RCC 7860 (cell line): ENCODE measurements around the gene AHRR.

Source experiments
- DNase-seq: peaks from one replicate; pipeline ENCODE4 v3.0.0-alpha.2; 2015; ENCODE audit warnings: low spot score
- FAIRE-seq: peaks from 2 replicates; lab custom pipeline; 2012; peaks lifted over from hg19 to GRCh38; lab: Jason Lieb, UNC

The AHRR gene

GRCh38 chr5:318931-319601, 2.4 kb upstream of the AHRR start:
- FAIRE-seq (no peak), DNase-seq (no peak)

DNA sequence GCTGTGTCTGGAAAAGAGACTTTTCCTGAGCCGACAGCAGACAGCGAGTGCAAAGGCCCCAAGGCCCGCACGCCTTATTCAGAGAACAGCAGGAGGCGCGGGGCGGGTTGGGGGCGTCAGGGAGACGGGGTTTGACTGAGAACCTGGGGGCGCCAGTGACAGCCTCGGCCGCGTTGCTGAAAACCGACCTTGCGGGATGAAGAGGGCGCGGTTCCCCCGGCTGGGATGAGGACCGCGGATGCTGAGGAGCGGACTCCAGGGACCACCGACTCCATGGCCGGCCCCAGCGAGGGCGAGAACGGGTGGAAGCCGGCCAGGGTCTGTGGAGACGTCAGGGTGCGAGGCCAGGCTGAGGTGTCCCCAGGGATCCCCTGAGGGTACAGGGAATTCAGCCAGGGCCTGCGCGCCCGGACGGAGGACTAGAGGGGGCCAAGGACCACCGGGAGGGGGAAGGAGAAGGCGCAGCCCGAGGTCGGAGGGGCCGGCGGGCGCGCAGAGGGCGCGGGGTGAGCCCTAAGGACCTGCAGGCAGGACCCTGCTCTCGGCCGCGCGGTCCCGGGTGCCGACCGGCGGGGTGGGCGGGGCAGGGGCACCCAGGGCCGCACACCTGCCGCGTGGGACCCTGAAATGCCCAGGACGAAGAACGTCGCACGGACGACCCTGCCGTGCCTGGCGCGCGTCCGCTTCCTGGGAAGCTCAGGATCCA, 837 bp upstream of the AHRR start:
- no peak for DNase-seq
- FAIRE-seq: no peak

- no peak for DNase-seq
- FAIRE-seq: no peak
Measured at GRCh38 chr5:321726-322251, 275 bp downstream of the AHRR start.

GRCh38 chr5:322281-322941, 897 bp downstream of the AHRR start:
- FAIRE-seq: no peak
- no peak for DNase-seq

GRCh38 chr5:322942-323879, 1.7 kb downstream of the AHRR start:
- FAIRE-seq: no peak

DNA sequence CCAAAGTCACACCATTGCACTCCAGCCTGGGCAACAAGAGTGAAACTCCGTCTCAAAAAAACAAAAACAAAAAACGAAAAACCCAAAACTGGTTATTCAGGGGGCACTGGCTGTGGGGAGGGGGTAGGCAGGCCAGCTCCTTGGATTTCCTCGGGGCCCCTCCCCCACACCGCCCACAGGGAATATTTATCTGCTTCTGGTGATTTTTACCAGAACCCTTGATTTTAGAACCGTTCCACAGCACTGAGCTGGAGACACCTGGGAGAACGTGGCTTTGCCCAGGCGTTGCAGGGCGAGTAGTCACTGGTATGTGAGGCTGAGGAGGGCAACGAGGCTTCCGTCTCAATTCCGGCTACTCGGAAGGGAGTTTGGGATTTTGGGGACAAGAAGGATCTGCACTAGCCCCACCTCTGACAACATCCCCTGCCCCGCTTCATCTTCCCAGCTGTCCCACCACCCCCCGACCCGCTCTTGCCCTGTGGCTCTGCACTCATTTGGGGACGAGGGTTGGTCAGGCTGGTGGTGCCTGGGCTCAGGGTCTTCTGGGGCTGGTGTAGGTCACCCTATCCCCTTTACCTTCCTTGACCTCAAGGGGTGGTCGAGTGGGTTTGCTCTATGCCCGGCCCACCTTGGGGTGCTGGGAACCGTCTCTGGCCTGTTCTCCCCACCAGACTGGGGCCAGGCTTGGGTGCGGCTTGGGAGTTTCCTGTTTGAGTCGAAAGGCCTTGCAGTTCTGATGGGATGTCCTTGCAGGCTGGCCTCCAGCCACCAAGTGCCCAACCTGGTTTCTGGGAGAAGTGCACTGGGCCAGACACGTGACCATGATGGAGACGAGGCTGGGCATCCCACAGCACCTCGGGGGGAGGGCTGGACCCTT, 3.5 kb downstream of the AHRR start:
- DNase-seq (no peak), FAIRE-seq (no peak)

More at GRCh38 chr5:322942-323879, 1.7 kb downstream of the AHRR start:
- DNase-seq: no peak

GRCh38 chr5:326109-326508, 4.6 kb downstream of the AHRR start:
- FAIRE-seq (no peak), DNase-seq (no peak)

DNA sequence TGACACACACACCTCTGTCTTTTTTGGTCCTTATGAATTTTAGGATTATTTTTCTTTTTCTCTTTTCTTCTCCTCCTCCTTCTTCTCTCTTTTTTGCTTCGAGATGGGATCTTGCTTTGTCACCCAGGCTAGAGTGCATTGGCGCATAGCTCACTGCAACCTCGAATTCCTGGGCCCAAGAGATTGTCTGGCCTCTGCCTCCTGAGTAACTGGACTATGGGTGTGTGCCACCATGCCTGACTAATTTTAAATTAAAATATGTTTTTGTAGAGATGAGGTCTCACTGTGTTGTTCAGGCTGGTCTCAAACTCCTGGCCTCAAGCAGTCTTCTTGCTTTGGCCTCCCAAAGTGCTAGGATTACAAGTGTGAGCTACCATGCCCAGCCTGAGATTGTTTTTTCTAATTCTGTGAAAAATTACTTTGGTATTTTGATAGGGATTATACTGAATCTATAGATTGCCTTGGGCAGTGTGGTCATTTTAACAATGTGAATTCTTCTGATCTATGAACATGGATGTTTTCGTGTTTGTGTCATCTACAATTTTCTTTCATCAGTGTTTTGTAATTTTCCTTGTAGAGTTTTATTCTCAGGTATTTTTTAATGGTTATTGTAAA, 7.7 kb downstream of the AHRR start:
- DNase-seq (no peak), FAIRE-seq (no peak)

GRCh38 chr5:329768-330167, 8.3 kb downstream of the AHRR start:
- no peak for DNase-seq
- no peak for FAIRE-seq

- FAIRE-seq: no peak
- no peak for DNase-seq
Measured at GRCh38 chr5:332843-333242, 11.3 kb downstream of the AHRR start.

- DNase-seq (no peak), FAIRE-seq (no peak)
Measured at GRCh38 chr5:333945-334344, 12.4 kb downstream of the AHRR start.

DNA sequence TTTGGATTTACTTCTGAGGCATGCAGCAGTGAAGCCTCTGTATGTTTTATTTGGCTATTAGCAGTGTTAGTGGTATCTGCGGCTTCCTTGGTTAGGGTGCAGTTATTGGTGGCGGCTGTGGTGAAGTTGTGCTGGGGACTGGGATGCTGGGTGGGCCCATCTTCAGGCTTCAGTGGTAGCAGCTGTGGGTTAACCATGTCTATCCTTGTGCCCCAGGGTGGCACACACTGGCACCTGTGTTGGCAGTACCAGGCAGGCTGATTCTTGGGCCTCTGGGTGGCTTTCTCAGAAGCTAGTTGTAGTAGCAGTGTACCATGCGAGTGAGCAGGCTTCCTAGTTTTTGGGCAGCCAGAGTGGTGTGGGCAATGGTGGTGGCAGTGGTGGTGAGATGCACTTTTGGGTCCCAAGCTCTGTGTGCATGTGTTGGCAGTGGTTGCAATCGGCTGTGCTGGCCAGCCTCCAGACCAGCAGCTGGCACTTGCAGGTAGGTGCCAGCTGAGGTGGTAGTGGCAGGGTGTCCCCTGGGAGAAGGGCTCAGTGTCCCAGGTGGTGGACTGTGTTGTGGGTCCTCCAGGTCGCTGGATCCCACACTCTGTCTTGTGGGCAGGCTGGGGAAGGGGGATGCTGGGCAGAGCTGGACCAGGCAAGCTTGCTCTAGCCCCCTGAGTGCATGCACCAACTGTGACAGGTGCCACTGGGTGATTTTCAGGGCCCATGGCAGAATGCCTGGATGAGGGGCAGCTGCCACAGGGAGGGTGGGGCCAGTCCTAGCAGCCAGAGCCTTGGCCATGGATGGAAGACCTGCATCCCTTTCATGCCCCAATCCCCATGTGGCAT, 13.6 kb downstream of the AHRR start:
- FAIRE-seq (no peak), DNase-seq (no peak)

GRCh38 chr5:335740-336038, 14.2 kb downstream of the AHRR start:
- FAIRE-seq: no peak
- no peak for DNase-seq

DNA sequence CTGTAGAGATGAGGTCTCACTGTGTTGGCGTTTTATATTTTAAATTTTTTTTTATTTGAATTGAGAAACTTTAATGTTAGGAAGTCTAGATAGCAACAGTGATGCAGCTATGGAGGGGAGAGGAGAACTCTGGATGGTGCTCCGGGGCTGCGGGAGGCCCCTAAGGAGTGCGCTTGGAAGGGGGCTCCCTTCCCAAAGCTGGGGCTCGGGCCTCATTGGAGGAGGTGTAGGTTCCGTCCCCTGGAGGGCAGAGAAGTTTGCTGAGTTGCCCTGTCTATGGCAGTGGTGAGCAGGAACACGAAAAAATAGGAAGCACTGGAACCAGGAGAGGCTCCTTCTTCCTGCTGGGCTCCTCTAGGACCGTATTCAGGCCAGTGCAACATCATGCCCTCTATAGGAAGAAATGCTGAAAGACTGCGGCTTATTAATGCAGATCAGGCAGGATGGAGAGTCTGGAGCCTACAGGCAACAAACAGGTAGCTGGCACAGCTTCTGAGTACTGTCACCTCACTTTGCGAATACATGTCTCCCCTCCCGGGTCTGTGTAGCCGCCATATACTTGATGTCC, 16.1 kb downstream of the AHRR start:
- FAIRE-seq (no peak), DNase-seq (no peak)

DNA sequence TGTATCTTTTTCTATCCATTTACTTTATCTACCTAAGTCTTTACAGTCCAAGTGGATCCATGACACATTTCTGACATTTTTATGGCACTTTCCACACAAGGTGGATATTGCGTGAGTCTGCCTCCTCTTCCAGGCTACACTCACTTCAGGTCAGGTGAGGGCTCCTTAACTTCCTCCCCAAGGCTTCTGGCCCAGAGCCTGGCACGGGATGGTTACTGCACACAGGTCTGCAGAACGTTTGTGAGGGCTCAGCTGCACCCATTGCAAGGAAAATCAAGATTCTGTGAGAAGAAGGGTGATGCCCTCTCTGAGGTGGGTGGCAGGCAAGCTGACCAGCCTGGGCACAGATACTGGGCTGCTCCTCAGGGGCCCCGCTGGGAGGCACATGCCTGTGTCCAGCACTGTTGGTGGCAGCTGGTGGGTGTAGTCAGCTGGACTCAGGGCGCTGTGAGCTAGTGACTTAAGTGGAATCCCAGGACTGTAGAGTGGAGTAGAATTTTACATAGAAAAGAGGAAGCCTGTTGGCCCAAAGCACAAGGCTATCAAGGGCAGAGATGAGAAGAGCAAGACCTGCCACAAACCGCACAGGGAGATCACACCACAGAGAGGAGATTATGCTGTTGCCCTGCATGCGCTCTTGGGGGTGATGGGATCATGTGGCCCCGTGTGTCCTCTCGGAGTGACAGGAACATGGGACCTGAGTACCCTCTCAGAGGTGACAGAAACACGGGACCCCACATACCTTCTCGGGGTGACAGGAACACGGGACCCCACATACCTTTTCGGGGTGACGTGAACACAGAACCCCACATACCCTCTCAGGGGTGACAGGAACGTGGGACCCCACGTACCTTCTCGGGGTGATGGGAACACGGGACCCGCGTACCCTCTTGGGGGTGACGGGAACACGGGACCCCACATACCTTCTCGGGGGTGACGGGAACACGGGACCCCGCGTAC, 21.3 kb downstream of the AHRR start:
- DNase-seq: no peak
- FAIRE-seq: no peak

DNA sequence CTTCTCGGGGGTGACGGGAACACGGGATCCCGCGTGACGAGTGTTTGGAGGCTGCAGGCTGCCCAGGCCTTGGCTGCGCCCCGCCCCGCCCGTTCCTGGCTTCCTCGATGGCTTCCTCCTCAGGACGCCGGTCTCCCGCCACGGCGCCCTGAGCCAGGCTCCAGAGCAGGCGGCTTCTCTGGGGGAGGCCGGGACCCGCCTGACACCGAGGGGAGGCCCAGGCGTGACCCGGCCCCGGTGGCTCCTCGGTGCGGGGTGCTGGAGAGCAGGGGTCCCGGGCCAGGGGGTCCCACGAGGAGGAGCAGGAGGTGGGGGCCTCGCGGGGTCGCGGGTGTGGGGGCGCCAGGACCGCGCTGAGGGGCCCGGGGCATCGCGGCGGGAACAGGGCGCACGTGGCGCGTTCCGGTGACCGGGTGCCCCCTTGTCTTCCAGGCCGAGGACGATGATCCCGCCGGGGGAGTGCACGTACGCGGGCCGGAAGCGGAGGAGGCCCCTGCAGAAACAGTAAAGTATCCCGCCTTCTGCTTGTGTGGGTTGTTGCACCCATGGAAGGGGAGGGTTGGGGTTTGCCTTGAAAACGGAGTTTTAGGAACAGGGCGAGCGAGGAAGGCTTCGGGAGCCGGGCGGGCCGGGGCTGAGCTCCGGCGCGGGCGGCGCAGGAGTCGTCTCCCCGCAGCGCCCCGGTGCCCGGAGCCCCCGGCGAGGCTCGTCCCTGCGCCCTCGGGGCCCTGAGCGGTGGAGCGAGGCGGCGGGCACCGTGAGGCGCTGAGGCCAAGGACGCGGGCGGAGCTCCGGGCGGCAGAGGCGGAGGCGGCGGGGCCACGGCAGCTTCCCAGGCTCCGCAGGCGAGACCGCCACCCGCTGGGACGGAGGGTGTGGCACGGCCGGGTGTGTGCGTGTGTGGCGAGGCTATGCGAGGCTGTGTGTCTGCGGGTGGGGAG, 22.2 kb downstream of the AHRR start:
- no peak for FAIRE-seq

More for the DNA sequence above, 22.2 kb downstream of the AHRR start:
- no peak for DNase-seq
